ENCODE data around the gene TMEM108.

DNA sequence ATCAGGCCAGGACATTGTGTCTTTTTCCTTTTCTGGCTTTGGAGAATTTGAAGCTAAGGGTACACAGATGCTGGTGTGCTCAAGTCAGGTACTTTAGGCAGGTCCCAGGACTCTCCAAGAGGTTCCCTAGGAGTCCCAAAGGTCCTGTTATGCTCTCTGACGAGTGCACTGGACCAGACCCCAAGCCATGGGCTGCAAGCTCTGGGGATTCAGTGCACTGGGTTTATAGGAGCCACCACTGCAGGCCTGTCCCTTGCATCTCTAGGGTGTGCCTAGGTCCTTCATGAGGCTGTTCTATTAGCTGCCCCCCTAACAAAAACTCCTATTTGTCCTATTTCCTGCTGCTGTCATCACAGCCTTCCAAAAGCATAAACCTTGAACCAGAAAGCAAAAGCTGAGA, 329.8 kb downstream of the TMEM108 start:
- TF ChIP-seq, protein P1, sequence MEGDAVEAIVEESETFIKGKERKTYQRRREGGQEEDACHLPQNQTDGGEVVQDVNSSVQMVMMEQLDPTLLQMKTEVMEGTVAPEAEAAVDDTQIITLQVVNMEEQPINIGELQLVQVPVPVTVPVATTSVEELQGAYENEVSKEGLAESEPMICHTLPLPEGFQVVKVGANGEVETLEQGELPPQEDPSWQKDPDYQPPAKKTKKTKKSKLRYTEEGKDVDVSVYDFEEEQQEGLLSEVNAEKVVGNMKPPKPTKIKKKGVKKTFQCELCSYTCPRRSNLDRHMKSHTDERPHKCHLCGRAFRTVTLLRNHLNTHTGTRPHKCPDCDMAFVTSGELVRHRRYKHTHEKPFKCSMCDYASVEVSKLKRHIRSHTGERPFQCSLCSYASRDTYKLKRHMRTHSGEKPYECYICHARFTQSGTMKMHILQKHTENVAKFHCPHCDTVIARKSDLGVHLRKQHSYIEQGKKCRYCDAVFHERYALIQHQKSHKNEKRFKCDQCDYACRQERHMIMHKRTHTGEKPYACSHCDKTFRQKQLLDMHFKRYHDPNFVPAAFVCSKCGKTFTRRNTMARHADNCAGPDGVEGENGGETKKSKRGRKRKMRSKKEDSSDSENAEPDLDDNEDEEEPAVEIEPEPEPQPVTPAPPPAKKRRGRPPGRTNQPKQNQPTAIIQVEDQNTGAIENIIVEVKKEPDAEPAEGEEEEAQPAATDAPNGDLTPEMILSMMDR (IDR thresholded peaks at IDR 0.05): no peak
- TF ChIP-seq POLR2A (IDR thresholded peaks at IDR 0.05): no peak

All from thyroid gland (tissue), 4 donors.